ENCODE measurements around the gene PRKAG3.

Gene PRKAG3

DNA sequence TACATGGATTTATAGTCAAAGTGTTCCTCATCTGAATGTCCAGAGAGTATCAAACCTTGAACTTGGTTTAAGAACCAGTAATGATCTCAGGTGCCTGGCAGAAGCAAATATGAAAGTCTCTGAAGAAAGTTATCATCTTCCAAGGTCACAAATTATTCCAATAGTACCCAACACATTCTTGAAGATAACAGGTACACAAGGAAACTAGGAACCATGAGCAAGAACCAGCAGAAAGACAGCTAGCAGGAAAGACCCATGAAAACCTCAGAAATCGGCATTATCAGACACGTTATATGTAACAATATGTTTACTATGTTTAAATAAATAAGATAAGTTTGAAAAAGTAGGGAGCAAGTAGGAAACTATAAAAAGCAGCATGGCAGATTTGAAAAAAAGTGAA, 5.9 kb upstream of the PRKAG3 start:
- no peak for DNase-seq

DNA sequence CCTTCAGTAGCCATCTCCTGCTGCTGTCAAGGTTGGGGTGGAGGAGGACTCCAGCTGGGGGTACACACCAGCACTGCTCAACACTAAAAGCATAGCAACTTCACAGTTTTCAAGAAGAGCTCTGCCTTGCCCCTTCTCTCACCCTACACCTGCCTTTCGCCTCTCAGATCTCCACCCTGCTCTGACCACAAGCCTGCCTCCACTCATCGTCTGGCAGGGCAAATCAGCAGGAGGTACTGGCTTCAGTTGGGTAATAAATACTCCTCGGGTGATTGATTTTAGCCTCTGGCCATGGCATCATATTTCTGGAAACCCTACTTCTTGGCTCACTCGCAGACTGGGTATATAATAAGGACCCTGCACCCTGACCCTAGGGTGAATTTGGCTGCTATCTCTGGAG, 3.1 kb upstream of the PRKAG3 start:
- DNase-seq, result no peak

DNA sequence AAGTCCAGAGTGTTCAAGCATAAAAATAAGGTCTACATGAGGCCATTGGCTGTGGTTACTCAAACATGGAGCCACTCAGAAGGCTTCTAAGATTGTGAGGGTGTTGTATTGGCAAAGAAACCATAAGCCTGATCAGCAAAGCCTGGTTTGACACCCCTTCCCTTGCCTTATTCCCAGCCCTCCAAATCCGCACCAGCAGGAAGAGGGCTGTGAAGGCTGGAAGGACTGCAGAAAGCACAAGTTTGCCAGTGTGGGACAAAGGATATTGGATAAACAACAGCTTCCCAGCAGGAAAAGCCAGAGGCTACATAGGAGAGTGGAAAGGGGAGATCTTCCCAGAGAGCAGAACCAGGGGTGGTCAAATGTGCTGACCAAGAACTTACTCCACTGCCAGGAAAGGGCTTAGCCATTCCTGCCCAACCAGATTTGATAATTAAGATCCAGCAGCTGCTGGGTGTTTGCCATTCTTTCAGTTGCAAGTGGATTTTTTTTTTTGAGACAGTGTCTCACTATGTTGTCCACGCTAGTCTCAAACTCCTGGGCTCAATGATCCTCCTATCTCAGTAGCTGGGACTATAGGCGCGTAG, 1.5 kb upstream of the PRKAG3 start:
- DNase-seq, result no peak

DNA sequence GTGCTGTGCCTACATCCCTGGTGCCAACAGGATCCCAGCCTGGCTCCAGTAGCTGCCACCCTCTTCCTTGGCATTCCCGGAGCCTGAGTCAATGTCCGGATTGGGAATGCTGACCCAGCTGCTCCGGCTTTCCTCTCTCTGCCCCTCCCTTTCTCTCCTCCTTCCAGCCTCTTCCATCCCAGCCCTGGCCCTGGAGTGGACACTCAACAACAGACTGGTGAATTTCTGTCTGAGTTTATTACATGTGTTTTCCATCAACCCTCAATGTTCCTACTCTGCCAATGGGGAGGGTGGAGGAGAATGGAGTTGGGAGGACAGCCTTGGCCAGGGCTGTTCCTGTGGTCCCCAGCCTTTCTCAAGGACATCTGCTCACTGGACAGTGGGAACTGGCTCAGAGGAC, 917 bp upstream of the PRKAG3 start:
- no peak for DNase-seq

DNA sequence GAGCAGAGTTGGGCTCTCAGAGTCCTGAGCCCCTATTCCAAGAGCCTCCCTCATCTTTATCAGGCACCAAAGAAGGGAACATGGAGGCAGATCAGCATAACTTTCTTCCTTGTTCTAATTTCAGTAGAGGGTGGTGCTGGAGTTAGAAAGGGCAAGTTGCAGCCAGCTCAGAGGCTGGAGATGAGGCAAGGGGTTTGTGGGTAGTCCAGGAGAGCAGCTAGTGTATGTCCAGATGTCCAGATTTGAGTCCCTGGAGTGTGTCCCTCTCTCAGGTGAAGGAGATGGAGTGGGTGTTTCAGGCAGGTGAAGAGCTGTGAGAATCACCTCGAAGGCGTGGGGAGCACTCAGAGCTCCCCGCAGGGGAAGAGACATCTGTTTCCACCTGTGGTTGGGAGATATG, 478 bp upstream of the PRKAG3 start:
- no peak for DNase-seq

DNA sequence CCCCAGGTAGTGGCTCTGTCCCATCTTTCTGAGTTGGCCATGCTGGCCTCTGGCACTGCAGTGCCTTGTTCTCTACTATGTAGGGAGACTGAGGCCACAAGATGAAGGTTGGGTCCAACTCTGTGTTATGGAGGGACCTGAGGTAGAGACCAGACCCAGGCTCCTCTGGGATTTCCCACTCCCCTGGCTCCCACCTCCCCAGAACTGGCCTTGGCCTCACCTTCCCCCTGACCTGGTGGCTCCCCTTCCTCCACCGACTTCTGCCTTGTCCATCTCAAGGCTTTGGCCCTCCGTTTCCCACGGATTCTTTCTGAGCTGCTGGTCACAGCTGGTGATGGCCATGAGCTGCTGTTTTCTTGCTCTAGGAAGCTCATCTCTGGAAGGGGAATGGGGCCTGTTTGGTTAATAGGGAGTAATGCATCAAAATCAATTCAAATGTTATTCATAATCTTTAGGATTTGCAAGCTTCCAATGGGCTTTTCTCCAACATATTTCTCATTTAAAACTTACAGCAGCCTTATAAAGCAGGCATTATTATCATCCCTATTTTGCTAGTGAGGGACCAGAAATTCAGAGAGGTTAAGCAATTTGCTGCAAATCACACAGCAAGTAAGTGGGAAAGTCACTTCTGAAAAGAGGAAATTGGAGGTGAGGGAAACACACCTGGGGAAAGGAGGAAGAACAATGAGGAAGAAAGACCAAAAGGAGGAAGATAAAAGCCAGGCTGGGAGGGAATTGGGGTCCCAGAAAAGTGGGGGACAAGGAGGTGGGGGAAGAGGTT, 887 bp downstream of the PRKAG3 start:
- DNase-seq, result no peak

DNA sequence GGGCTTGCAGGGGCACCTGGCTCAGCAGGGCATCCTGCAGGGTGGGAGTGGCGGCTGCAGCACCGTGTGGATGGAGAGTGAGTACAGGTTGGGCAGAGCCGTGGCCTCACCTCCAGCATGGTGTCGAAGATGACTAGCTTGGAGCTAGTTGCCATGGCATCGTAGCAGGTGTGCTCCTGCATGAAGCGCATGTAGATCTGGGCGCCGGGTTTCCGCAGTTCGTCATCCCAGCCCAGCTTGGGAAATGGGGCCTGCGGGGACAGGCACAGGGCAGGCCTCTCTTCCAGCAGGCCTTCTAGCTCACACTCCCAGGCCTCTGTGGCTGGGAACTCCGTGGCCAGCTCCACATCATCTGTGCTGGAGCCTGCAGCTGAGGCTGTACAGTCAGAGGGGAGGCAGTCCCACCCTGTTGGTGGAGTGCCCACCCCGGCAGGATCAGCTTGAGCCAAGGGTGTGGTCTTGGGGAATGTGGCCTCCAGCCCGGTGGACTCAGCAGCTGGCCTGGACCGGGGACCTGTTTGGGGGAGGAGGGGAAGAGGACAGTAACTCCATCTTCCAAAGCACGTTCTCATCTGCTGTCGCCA, 1.6 kb downstream of the PRKAG3 start:
- no peak for DNase-seq

DNA sequence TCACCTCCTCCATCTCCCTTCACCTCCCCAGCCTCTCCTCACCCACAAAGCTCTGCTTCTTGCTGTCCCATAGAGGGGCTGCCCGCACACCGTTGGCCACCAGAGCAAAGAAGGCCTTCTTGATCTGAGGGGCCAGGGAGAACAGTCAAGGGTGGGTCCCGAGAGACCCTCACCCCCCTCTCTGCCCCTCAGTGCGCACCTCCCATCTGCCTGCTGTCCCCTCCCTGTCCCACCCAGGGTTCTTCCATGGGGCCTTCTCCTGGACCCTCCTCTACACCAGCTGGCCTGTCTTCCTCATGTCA, 3.2 kb downstream of the PRKAG3 start:
- DNase-seq, result no peak

DNA sequence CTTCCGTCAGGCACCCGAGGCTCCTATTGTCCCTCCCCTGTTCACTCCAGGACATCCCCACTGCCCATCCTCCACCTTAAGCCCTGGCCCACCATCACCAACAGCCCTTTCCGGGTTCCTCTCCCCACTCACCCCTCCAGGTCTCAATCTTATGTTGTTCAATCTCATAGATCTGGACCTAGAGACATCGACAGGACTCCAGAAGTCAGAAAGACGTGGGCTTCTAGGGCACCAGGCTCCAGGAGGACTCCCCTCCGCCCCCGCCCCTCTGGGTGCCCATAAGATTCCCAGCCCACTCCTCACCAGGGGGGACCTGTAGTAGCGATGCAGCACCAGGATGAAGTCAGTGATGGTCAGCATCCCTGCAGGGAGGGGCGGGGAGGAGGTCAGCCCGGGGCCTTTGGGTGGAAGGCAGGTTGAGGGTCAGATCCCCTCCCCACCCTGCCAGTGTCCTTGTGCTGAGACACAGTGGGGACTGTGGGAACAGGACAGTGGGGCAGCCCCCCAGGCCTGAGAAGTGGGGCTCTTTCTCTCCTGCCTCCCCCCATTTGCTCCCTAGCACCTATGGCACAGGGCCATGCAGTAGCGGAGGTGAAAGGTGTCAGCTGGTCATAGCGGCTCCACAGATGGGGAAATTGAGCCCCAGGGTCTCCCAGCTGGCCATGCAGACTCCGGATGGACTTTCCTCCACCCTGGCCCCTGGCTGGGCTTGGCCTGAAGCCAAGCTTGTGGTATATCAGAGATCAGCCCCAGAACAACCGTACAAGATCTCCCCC, 3.7 kb downstream of the PRKAG3 start:
- DNase-seq, result no peak

DNA sequence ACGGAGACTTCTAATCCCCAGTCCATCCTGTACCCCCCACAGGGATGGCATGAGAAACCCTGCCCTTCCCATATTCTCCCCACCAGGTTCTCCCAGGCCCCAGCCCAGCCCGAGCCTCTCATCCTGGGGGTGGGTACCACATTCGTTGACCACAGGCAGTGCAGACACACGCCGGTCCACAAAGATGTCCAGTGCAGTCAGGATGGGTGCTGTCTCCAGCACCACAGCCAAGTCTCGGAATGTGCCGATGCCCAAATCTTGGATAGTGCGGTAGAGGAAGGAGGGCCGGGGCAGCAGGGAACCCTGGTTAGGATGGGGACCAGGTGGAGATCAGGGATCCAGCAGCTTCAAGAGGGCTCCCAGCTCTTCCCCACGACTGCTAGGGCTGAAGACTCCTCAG, 4.8 kb downstream of the PRKAG3 start:
- DNase-seq, result no peak

DNA sequence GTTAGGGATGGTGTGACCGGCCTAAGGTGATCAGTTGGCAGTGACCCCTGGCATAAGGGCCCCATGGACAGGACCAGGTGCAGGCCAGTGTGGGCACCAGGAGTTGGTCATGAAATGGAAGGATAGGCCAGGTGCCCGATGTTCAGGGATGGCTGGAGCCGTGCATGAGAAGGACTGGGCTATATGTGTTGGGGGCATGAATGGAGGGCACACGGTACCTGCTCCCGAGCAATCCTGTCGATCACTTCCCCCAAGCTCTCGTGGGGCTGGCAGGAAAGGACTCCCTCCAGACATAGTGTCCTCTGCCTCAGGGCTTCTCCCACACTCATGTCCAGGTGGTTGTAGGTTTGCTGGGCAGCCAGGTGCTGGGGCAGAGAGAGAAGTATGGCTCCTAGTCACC, 7.6 kb downstream of the PRKAG3 start:
- DNase-seq, result no peak

DNA sequence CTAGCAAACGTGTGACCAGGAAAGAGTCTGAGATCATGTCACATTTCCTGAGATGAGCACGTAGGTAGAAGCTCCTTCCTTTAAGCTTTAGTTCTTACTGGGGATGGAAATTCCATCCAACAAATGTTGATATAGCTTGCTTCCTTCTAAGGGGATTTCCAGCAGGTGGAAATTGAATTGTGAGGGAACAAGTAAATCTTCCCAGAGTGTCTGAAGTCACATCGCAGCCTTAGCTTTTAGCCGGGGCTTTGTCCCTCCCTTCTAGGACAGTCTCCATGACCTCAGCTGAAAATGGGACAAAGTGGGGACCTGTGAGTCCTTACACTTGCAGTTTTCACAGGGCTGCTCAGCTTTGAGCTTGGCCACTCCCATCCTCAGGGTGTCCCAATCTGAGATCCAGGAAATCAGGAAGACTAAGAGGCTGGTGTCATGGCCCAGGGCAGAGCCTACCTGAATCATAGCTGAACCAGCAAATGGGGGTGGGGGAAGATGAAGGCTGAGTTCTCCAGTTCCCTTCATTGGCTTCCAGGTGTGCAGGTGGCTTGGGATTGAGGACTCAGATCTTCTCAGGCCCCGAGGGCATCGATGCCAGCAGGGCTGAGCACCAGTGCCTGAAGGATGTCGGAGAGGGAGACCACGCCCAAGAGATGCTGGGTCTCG, 8.3 kb downstream of the PRKAG3 start:
- DNase-seq, result no peak

DNA sequence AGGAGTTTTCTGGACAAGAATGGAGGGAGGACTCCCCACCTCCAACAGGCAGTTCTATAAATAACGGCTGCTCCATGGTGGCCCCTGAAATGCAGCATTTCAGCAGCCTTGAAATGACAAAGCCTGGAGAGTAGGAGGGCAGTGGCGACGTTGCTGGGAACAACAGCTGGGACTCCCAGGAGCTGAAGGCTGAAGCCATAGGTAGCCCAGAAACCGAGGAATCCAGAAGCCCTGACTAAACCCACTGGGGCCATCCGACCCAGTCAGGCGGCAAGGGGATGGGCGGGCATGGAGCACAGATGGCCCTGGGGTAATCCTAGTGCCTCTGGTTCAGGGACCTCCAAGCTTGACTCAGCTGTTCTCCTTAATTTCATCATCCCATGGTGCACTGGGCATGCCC, 9.0 kb downstream of the PRKAG3 start:
- DNase-seq, result no peak

DNA sequence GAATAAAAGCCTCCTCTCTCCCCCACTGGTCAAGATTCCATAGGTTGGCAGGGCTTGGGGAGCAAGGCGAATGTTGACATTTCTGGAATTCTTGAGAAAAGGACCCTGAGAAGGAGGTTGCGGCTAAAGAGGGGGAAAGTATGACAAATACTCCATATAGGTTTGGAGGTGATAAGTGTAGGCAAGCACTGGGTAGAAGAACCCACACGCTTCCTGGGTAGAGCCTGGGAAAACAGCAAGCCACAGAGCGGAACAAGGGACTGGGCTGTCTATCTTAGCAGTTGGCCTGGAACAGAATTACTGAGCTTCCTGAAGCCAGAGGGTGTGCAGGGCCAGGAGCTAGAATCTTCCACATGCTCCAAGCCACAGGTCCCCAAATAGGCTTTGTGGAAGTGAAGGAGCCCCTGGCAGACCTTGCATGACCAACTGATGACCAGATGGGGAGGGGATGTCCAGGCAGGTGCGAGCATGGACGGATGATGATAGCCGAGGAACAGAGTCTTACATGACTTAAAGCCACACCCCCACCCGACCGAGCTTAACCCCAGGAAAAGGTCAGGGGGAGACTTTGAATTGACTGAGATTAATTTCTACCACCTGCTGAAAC, 9.9 kb downstream of the PRKAG3 start:
- no peak for DNase-seq

DNA sequence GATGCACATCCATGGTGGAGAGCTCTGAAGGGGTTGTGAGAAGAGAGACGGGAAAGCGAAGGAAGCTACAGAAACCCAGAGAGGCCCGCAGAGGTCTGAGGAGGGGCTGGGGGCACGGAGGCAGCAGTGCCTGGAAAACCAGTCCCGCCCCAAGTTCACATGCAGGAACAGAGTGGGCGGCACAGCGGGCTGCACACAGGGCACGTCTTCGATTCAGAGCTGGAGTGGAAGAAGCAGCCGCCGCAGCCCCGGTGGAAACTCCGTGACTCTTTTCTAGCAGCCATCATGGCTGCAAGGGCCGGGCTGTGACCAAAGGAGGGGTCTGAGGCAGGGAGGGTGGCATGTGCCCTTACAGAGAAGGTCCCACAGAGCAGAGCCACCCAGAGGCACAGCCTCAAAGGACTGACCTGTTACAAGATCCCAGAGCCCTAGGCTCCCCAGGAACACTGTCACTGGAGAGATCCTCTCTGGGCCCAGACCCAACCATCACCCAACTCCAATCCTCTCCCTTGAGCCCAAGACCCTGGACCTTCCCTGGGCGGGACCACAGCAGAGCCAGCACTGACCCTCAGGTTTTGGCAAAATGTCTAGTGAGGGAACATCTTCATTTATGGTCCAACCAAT, 10.7 kb downstream of the PRKAG3 start:
- DNase-seq, result no peak

DNA sequence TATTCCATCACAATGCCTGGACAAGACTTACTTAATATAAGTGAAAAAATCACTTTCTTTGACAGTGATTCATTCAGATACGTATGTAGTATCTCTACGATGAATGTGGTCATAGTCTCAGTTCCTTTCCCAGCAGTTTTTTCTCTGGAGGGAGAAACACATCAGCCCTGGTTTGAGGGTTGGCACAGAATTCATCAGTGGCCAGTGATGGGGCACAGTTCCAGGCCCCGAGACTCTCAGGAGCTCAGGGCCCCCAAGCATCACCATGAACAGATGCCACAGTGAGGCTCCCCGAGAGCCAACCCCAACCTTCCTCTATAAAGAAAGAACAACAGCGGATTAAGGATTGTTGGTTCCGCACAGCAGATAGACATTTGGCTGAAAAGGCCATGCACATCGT, 12.5 kb downstream of the PRKAG3 start:
- no peak for DNase-seq

DNA sequence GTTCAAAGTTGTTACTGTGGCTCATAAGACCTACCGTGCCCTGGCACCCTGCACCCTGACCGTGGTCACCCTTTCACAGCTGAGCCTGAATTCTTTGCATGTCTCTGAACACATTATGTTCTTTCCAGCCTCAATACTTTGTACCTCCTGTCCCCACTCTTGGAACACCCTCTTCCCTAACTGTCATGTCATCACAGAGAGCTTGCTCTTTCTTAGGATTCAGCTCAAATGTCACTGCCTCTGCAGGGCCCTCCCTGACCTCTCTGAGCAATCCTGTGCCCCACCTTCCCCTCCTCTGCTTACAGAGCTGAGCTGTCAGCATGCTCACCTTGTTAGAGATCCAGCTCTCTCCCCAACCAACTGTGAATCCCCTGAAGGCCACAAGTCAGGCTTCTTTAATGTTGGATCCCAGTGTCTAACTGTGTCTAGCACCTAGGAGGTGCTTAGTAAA, 15.0 kb downstream of the PRKAG3 start:
- DNase-seq, result no peak

DNA sequence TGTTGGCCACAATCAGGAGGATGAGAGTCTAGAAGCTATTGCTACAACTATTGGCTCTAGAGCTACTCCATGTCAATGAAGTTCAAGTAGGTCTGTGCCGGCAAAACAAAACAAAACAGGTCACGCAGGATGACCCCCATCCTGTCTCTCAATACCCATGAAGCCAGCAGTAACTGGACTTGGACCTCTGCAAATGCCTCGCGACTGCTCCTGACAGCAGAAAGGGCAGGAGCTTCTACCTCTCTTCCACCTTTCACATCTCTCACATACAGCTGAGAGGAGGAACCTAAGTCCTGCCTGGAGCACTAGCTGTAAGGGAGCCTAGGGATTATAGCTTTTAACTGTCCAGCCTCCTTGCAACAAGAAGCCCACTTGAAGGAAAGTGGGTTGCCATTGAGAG, 16.0 kb downstream of the PRKAG3 start:
- no peak for DNase-seq

DNA sequence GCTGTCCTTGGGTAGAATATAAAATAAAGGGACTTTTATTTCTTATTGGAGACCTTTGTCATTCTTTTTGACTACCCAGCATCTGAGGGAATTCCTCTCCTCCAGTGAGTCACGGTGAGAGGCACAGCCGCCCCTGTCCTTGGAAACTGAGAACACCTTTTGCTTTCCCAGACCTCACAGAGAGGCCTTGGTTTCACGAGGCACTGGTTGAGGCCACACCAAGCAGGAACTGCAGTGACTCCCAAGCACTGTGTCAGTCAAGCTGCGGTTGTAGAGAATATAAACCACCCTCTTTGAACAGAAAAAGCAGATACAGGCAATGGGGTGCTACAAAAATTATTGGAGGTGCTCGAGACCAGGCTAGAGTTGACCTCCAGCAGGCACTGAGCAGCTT, 16.4 kb downstream of the PRKAG3 start:
- DNase-seq, result no peak

DNA sequence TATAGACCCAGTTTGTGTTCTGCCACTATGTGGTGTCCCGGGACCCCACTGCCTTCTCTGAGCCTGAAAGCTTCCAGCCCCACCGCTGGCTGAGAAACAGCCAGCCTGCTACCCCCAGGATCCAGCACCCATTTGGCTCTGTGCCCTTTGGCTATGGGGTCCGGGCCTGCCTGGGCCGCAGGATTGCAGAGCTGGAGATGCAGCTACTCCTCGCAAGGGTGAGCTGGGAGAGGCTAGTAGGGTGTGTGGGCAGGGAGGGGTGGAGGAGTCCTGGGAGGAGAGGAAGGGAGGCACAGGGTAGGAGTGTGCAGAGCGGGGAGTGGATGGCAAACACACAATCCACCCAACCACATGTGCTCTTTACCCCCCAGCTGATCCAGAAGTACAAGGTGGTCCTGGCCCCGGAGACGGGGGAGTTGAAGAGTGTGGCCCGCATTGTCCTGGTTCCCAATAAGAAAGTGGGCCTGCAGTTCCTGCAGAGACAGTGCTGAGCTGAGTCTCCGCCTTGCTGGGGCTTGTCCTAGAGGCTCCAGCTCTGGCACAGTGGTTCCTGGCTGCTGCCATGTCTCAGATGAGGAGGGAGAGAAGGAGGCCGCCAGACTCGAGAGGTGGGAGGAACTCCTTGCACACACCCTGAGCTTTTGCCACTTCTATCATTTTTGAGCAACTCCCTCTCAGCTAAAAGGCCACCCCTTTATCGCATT, 16.9 kb downstream of the PRKAG3 start:
- no peak for DNase-seq

DNA sequence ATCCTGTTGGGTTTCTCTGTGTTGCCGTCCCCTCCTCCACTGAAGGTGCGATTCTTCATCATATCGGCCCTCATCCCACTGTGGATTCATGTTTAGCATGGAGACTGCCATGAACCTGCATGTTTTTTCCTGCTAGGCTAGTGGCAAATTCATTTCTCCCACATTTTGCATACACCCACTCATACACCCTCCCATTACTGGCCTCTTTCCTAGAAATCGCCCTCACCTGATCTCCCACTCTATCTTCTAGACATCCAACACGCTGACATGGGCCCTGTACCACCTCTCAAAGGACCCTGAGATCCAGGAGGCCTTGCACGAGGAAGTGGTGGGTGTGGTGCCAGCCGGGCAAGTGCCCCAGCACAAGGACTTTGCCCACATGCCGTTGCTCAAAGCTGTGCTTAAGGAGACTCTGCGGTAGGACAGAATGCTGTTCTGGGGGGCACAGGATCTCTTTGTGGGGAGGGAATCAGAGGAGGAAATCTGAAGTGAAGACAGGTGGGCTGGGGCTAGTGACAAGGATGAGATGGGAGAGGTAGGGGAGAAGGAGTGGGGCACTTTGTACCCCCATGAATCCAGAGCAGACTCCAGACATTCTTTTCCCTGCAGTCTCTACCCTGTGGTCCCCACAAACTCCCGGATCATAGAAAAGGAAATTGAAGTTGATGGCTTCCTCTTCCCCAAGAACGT, 17.7 kb downstream of the PRKAG3 start:
- DNase-seq, result no peak

Data from Kasumi-1 (cell line).